Hepatocyte (in vitro differentiated cells): Measurements from ENCODE around the gene TRAF7. TPM values are rescaled to one million over a fixed set of nuclear protein-coding genes. Genes with fewer than 3 reads are reported as not detected.

ENCODE experiments used
- DNase-seq: peaks from one replicate; pipeline ENCODE4 v3.0.0-alpha.2; 2016; ENCODE audit warnings: low spot score
- H2AFZ ChIP-seq: fragments of 200-600 bp; sonication (generic); 2 replicates; pipeline ENCODE4 v1.6.0; 2016; ENCODE audit warnings: antibody characterized with exemption, mild to moderate bottlenecking
- H3K27ac ChIP-seq: fragments of 200-600 bp; sonication (generic); 2 replicates; pipeline ENCODE4 v1.5.1; 2016; ENCODE audit warnings: mild to moderate bottlenecking
- H3K27me3 ChIP-seq: fragments of 200-600 bp; sonication (generic); 2 replicates; pipeline ENCODE4 v1.6.1; 2016
- H3K36me3 ChIP-seq: fragments of 200-600 bp; sonication (generic); replicated peaks from 2 replicates; pipeline ENCODE4 v1.5.1; 2016; ENCODE audit warnings: low read depth; ENCODE audit not compliant: insufficient read depth
- H3K4me1 ChIP-seq: fragments of 200-600 bp; sonication (generic); 2 replicates; pipeline ENCODE4 v1.5.1; 2016; ENCODE audit warnings: mild to moderate bottlenecking, moderate library complexity; ENCODE audit not compliant: insufficient read depth
- H3K4me2 ChIP-seq: fragments of 200-600 bp; sonication (generic); 2 replicates; pipeline ENCODE4 v1.6.0; 2016
- H3K4me3 ChIP-seq: fragments of 200-600 bp; sonication (generic); 2 replicates; pipeline ENCODE4 v1.5.1; 2016; ENCODE audit warnings: mild to moderate bottlenecking
- H3K79me2 ChIP-seq: fragments of 200-600 bp; sonication (generic); 2 replicates; pipeline ENCODE4 v1.6.0; 2017; ENCODE audit warnings: mild to moderate bottlenecking
- H3K9me2 ChIP-seq: fragments of 200-600 bp; sonication (generic); replicated peaks from 2 replicates; pipeline ENCODE4 v1.6.0; 2017; ENCODE audit warnings: mild to moderate bottlenecking; ENCODE audit not compliant: insufficient read depth
- H3K9me3 ChIP-seq: fragments of 200-600 bp; sonication (generic); 2 replicates; pipeline ENCODE4 v1.5.1; 2016; ENCODE audit warnings: low read depth, mild to moderate bottlenecking
- H4K20me1 ChIP-seq: fragments of 200-600 bp; sonication (generic); 2 replicates; pipeline ENCODE4 v1.6.0; 2016; ENCODE audit warnings: mild to moderate bottlenecking; ENCODE audit not compliant: insufficient read depth, poor library complexity, severe bottlenecking
- EZH2 ChIP-seq: fragments of 200-600 bp; sonication (generic); IDR thresholded peaks from 2 replicates; pipeline ENCODE4 v1.6.1; 2016; ENCODE audit warnings: antibody characterized with exemption, mild to moderate bottlenecking, borderline replicate concordance
- EZH2phosphoT487 ChIP-seq: fragments of 200-600 bp; sonication (generic); IDR thresholded peaks from one replicate; pipeline ENCODE4 v1.6.1; 2018; ENCODE audit warnings: antibody characterized with exemption, mild to moderate bottlenecking, low read depth, moderate library complexity; ENCODE audit not compliant: unreplicated experiment, severe bottlenecking
- WGBS: methylation state at CpG from one replicate; pipeline ENCODE4 v1.1.6; 2016; ENCODE audit warnings: low lambda C conversion rate; ENCODE audit errors: missing lambda C conversion rate; 5-methylcytosine and 5-hydroxymethylcytosine counted together
- polyA plus RNA-seq: library from polyadenylated mRNA; unstranded; fragments of >200 nt; fragmentation: Nextera tagmentation; extraction: Ambion mirVana; gene quantifications from 2 replicates; pipeline ENCODE4 v1.2.1, GENCODE V29; 2016
- total RNA-seq: library from RNA; depleted of rRNA; stranded (reverse); fragments of >200 nt; gene quantifications from 2 replicates; pipeline ENCODE4 v1.2.3, GENCODE V29; 2014
- TF ChIP-seq, protein P1 (sequence below): fragments of 200-600 bp; sonication (generic); IDR thresholded peaks from 2 replicates; pipeline ENCODE4 v1.5.1; 2016; ENCODE audit warnings: antibody characterized with exemption, mild to moderate bottlenecking; ENCODE audit not compliant: poor library complexity

The TRAF7 gene
- total and polyA plus RNA-seq, 2 experiments from 2014 or later = 37.4 to 55.1 TPM

DNA sequence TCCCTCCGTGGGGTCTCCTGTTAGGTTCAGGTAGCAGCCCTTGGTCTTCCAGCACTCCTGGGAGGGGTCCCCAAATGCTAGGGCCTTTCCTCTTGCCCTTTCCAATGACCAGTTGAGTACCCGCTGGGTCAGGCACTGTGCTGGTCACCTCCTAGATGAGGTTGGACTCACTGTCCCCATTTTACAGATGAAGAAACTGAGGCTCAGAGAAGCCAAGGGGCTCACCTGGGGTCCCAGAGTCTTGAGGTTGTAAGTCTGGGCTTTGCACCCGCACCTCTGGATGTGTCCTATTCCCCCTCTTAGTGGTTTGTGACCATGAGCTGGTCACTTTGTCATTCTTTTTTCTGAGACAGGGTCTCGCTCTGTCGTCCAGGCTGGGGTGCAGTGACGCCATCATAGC is 42.2 kb downstream of the TRAF7 start:
- DNase-seq = no peak
- H3K9me2 ChIP-seq = no peaks in the 10 kb centered on the region
- no peak overlapping the region for H3K4me3 ChIP-seq
- WGBS = 83% methylated on average over 6 of the region's 6 CpGs
- H3K36me3 ChIP-seq = no peaks in the 10 kb centered on the region
- no peak overlapping the region for H2AFZ ChIP-seq
- no peaks in the 10 kb centered on the region for H4K20me1 ChIP-seq
- no peak overlapping the region for H3K4me2 ChIP-seq
- H3K9me3 ChIP-seq = no peaks in the 10 kb centered on the region
- peaks cover 10% of the 10 kb centered on the region for H3K4me1 ChIP-seq
- TF ChIP-seq, protein P1, sequence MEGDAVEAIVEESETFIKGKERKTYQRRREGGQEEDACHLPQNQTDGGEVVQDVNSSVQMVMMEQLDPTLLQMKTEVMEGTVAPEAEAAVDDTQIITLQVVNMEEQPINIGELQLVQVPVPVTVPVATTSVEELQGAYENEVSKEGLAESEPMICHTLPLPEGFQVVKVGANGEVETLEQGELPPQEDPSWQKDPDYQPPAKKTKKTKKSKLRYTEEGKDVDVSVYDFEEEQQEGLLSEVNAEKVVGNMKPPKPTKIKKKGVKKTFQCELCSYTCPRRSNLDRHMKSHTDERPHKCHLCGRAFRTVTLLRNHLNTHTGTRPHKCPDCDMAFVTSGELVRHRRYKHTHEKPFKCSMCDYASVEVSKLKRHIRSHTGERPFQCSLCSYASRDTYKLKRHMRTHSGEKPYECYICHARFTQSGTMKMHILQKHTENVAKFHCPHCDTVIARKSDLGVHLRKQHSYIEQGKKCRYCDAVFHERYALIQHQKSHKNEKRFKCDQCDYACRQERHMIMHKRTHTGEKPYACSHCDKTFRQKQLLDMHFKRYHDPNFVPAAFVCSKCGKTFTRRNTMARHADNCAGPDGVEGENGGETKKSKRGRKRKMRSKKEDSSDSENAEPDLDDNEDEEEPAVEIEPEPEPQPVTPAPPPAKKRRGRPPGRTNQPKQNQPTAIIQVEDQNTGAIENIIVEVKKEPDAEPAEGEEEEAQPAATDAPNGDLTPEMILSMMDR = no peak
- TF ChIP-seq EZH2 = no peak
- no peak for TF ChIP-seq EZH2phosphoT487
- H3K27me3 ChIP-seq = peaks cover 23% of the 10 kb centered on the region
- H3K27ac ChIP-seq = no peak overlapping the region
- H3K79me2 ChIP-seq = no peaks in the 10 kb centered on the region

DNA sequence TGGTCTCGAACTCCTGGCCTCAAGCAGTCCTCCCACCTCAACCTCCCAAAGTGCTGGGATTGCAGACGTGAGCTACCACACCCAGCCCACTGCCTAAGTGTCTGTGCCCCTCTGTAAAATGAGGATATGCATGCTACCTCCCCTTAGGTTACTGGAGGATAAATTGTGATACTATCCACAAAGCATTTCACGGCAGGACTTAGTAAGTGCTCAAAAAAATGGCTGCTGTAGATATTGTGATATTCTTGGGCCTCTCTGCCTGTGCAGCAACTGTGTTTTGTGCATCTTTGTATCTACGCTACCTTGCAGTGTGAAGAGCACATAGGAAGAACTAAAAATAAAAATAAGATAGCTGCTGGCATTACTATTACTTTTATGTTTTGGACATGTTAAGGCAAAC is 42.7 kb downstream of the TRAF7 start:
- Histone ChIP-seq H3K27me3 (peaks cover 23% of the 10 kb centered on the region), H3K9me3 (no peaks in the 10 kb centered on the region), H3K4me2 (no peak overlapping the region), H3K4me3 (no peak overlapping the region), H3K9me2 (no peaks in the 10 kb centered on the region), H4K20me1 (no peaks in the 10 kb centered on the region), H3K4me1 (peaks cover 10% of the 10 kb centered on the region), H3K79me2 (no peaks in the 10 kb centered on the region), H3K36me3 (no peaks in the 10 kb centered on the region), H3K27ac (no peak overlapping the region), H2AFZ (no peak overlapping the region)
- TF ChIP-seq EZH2 (no peak), EZH2phosphoT487 (no peak)
- TF ChIP-seq, protein P1 = no peak
- WGBS = 70% methylated on average over 4 of the region's 4 CpGs
- DNase-seq = no peak

DNA sequence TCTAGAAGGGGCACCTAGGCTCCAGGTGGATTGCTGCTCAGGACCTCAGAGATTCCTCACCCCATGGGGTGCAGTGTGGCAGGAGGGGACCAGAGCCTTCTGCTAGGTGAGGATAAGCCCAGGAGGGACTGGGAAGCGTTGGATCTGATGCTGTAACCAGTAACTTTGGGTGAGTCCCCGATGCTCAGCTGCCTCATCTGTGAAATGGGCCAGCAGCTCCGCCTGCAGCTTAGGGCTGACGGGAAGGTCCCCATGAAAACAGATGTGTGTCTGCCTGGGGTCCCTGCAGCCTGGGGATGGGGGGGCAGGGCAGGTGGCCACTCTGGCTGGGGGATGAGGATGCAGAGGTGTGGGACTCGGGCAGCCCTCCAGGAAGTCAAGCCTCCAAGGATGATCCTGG is 43.5 kb downstream of the TRAF7 start:
- H3K4me1 ChIP-seq = peaks cover 10% of the 10 kb centered on the region
- H3K27me3 ChIP-seq = peaks cover 23% of the 10 kb centered on the region
- H3K79me2 ChIP-seq = no peaks in the 10 kb centered on the region
- H3K4me3 ChIP-seq = no peak overlapping the region
- WGBS = 93% methylated on average over 5 of the region's 5 CpGs
- no peaks in the 10 kb centered on the region for H4K20me1 ChIP-seq
- no peak overlapping the region for H3K4me2 ChIP-seq
- no peaks in the 10 kb centered on the region for H3K9me2 ChIP-seq
- TF ChIP-seq EZH2phosphoT487 (no peak), EZH2 (no peak)
- no peaks in the 10 kb centered on the region for H3K36me3 ChIP-seq
- DNase-seq = no peak
- no peak overlapping the region for H2AFZ ChIP-seq
- no peak overlapping the region for H3K27ac ChIP-seq
- H3K9me3 ChIP-seq = no peaks in the 10 kb centered on the region

DNA sequence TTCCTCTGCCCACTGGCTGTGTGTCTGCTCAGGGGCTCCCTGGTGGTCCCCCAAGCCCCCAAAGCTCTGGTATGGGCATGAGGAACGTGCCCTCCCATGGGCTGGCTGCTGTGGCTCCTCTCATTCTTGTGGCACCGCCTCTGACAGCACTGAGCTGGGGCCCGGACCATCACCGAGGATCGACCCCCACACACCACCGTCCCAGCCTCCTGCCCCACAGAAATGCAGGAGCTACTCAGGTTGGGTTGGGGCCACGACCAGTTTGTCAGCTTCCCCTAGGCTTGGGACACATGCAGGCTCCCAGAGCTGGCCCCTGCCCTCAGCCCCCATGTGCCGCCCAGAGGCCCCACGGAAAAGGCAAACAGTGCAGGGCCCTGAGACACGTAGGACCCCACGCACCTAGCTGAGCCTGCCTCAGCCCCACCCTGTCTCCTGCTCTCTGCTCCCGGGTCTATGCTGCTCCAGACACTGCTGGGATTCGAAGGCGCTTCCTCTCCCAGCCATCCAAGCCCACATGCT is 44.1 kb downstream of the TRAF7 start:
- Histone ChIP-seq H3K9me3 (no peaks in the 10 kb centered on the region), H3K79me2 (no peaks in the 10 kb centered on the region), H3K27me3 (peaks cover 23% of the 10 kb centered on the region), H3K4me1 (peaks cover 10% of the 10 kb centered on the region), H3K9me2 (no peaks in the 10 kb centered on the region), H4K20me1 (no peaks in the 10 kb centered on the region), H3K4me2 (no peak overlapping the region), H3K36me3 (no peaks in the 10 kb centered on the region), H2AFZ (no peak overlapping the region), H3K4me3 (no peak overlapping the region), H3K27ac (no peak overlapping the region)
- no peak for TF ChIP-seq EZH2phosphoT487
- 76% methylated on average over 14 of the region's 14 CpGs for WGBS
- no peak for DNase-seq
